DOHH2 (cell line): Measurements from ENCODE around the gene FOXP4.

Experiments
- H3F3A ChIP-seq: fragments of 200-600 bp; sonication (generic), shearing (Covaris generic); 2 replicates; pipeline ENCODE4 v1.6.0; 2016; ENCODE audit warnings: antibody characterized with exemption, mild to moderate bottlenecking; ENCODE audit not compliant: control insufficient read depth, insufficient read depth
- H3K27ac ChIP-seq: fragments of 200-600 bp; sonication (generic); 2 replicates; pipeline ENCODE4 v1.5.1; 2014; ENCODE audit warnings: low read depth, mild to moderate bottlenecking, low read length, moderate library complexity
- H3K27me3 ChIP-seq: fragments of 200-600 bp; sonication (generic); 2 replicates; pipeline ENCODE4 v1.6.1; 2014; ENCODE audit warnings: mild to moderate bottlenecking, low read length, mixed read lengths; ENCODE audit not compliant: control insufficient read depth
- H3K36me3 ChIP-seq: fragments of 200-600 bp; sonication (generic); 2 replicates; pipeline ENCODE4 v1.6.1; 2014; ENCODE audit warnings: mild to moderate bottlenecking, low read length, moderate library complexity, mixed read lengths; ENCODE audit not compliant: control insufficient read depth
- H3K4me1 ChIP-seq: fragments of 200-600 bp; sonication (generic); 2 replicates; pipeline ENCODE4 v1.6.1; 2014; ENCODE audit warnings: mild to moderate bottlenecking, low read length, mixed read lengths; ENCODE audit not compliant: control insufficient read depth
- H3K4me2 ChIP-seq: fragments of 200-600 bp; sonication (generic); 2 replicates; pipeline ENCODE4 v1.6.0; 2014; ENCODE audit warnings: mild to moderate bottlenecking, low read length, moderate library complexity
- H3K4me3 ChIP-seq: fragments of 200-600 bp; sonication (generic); 2 replicates; pipeline ENCODE4 v1.5.1; 2014; ENCODE audit warnings: mild to moderate bottlenecking, low read length, mixed read lengths
- H3K79me2 ChIP-seq: fragments of 200-600 bp; sonication (generic); 2 replicates; pipeline ENCODE4 v1.6.1; 2014; ENCODE audit warnings: mild to moderate bottlenecking, low read length, mixed read lengths; ENCODE audit not compliant: control insufficient read depth
- H3K9me2 ChIP-seq: fragments of 200-600 bp; sonication (generic); replicated peaks from 2 replicates; pipeline ENCODE4 v1.6.1; 2014; ENCODE audit warnings: mild to moderate bottlenecking, low read length, mixed read lengths; ENCODE audit not compliant: control insufficient read depth
- H3K9me3 ChIP-seq: fragments of 200-600 bp; sonication (generic); 2 replicates; pipeline ENCODE4 v1.6.1; 2014; ENCODE audit warnings: antibody characterized with exemption, low read length, mixed read lengths; ENCODE audit not compliant: control insufficient read depth, insufficient read depth
- H4K20me1 ChIP-seq: fragments of 200-600 bp; sonication (generic); 2 replicates; pipeline ENCODE4 v1.6.0; 2014; ENCODE audit warnings: low read depth, mild to moderate bottlenecking, antibody characterized with exemption, low read length, moderate library complexity; ENCODE audit not compliant: control insufficient read depth, insufficient read depth
- CTCF ChIP-seq: fragments of 200-600 bp; sonication (generic); IDR thresholded peaks from one replicate; pipeline ENCODE4 v1.5.1; 2014; ENCODE audit warnings: antibody characterized with exemption, mild to moderate bottlenecking, low read depth, low read length; ENCODE audit not compliant: poor library complexity, severe bottlenecking
- EZH2phosphoT487 ChIP-seq: fragments of 200-600 bp; sonication (generic); IDR thresholded peaks from 2 replicates; pipeline ENCODE4 v1.6.1; 2017; ENCODE audit warnings: borderline replicate concordance, mild to moderate bottlenecking, antibody characterized with exemption, low read length, moderate library complexity, mixed read lengths

Gene FOXP4

GRCh38 chr6:41565701-41566100 lies 19.5 kb downstream of the FOXP4 start:
- TF ChIP-seq EZH2phosphoT487 (no peak), CTCF (no peak)
- Histone ChIP-seq H3K4me3 (no peak overlapping the region), H4K20me1 (0 out of 2 replicates have a peak, but pooled peaks cover 16% of the 10 kb centered on the region), H3K27me3 (no peaks in the 10 kb centered on the region), H3K4me2 (no peak overlapping the region), H3K4me1 (peaks cover 16% of the 10 kb centered on the region), H3K9me2 (no peaks in the 10 kb centered on the region), H3K79me2 (peaks cover 8% of the 10 kb centered on the region), H3F3A (no peaks in the 10 kb centered on the region), H3K27ac (no peak overlapping the region), H3K9me3 (no peaks in the 10 kb centered on the region), H3K36me3 (peaks cover 13% of the 10 kb centered on the region; the same call in 1 of the 2 replicates)

- no peaks in the 10 kb centered on the region for H3K27me3 ChIP-seq
- H3K9me3 ChIP-seq = no peaks in the 10 kb centered on the region
- no peaks in the 10 kb centered on the region for H3F3A ChIP-seq
- H4K20me1 ChIP-seq = 0 out of 2 replicates have a peak, but pooled peaks cover 8% of the 10 kb centered on the region
- H3K4me3 ChIP-seq = no peak overlapping the region
- H3K9me2 ChIP-seq = no peaks in the 10 kb centered on the region
- H3K4me2 ChIP-seq = no peak overlapping the region
- no peaks in the 10 kb centered on the region for H3K79me2 ChIP-seq
- peaks cover 13% of the 10 kb centered on the region; the same call in 1 of the 2 replicates for H3K36me3 ChIP-seq
- no peak for TF ChIP-seq CTCF
- TF ChIP-seq EZH2phosphoT487 = no peak
- H3K4me1 ChIP-seq = peaks cover 4% of the 10 kb centered on the region; the same call in 1 of the 2 replicates
- no peak overlapping the region for H3K27ac ChIP-seq
Measured at GRCh38 chr6:41566961-41567360, 20.8 kb downstream of the FOXP4 start.

- Histone ChIP-seq H3K9me2 (no peaks in the 10 kb centered on the region), H3K27ac (no peak overlapping the region), H3K79me2 (no peaks in the 10 kb centered on the region), H3K4me3 (no peak overlapping the region), H3K9me3 (no peaks in the 10 kb centered on the region), H3K27me3 (no peaks in the 10 kb centered on the region), H3K4me2 (no peak overlapping the region), H3K4me1 (no peaks in the 10 kb centered on the region), H3F3A (no peaks in the 10 kb centered on the region), H4K20me1 (0 out of 2 replicates have a peak, but pooled peaks cover under 1% of the 10 kb centered on the region), H3K36me3 (peaks cover 13% of the 10 kb centered on the region; the same call in 1 of the 2 replicates)
- TF ChIP-seq CTCF (no peak), EZH2phosphoT487 (no peak)
Measured at GRCh38 chr6:41567684-41568083, 21.5 kb downstream of the FOXP4 start.
